GM21367 (cell line): ENCODE results near the gene FEN1.

ENCODE experiments used
- ATAC-seq: cut with Tn5 transposase; IDR thresholded peaks from one replicate; pipeline ENCODE4 v1.9.1; 2021; ENCODE audit not compliant: unreplicated experiment

FEN1 gene

GRCh38 chr11:61838921-61839320 is 46.2 kb downstream of the FEN1 start:
- no peak for ATAC-seq

DNA sequence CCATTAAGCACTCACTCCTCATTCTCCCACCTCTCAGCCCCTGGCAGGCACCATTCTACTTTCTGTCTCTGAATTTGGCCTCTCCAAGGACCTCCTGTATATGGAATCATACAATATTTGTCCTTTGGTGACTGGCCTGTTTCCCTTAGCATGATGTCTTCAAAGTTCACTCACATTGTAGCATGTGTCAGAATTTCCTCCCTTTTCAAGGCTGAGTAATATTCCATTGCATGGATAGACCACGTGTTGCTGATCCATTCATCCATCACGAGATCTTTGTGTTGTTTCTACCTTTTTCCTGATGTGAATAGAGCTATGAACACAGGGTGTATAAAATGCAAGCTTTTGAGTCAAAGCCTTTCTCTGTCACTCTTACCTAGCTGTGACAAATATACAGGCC is 47.0 kb downstream of the FEN1 start:
- ATAC-seq, result no peak

DNA sequence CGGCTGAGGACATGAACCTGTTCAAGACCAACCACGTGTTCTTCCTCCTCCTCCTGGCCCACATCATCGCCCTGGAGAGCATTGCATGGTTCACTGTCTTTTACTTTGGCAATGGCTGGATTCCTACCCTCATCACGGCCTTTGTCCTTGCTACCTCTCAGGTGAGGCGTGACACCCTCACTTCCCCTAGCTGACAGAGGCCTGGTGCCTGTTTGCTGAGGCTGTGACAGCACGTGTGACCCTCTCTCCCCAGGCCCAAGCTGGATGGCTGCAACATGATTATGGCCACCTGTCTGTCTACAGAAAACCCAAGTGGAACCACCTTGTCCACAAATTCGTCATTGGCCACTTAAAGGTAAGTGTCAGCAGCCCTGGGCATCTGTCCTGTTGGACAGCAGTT is 47.7 kb downstream of the FEN1 start:
- ATAC-seq, result no peak

- no peak for ATAC-seq
Measured at GRCh38 chr11:61841636-61842527, 49.2 kb downstream of the FEN1 start.

GRCh38 chr11:61842528-61842820 is 49.8 kb downstream of the FEN1 start:
- no peak for ATAC-seq

DNA sequence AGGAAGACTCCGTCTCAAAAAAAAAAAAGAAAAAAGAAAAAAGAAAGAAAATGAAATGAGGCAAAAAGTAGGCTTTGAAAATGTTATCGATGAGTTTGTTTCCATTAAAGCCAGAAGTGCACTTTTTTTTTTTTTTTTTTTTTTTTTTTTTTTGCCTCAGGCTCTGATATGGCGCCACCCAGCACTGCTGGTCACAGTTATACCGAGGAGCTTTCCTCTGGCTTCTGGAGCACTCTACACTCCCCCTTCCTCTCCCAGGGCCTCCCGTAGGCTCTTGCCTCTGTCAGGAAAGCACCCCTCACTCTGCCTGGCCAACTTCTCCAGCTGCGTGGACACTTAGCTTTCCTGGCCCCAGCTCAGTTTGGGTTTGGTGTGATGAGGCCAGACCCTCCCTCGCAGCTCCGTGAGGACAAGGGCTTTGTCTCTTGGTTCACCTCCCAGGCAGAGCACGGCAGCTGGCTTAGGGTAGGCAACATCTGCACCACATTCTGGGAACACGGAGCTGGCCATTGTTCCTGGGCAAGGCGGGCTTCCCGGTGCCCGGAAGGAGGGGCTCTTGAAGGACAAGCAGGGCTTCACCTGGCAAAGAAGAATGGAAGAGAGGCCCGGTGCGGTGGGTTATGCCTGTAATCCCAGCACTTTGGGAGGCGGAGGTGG is 52.3 kb downstream of the FEN1 start:
- no peak for ATAC-seq

DNA sequence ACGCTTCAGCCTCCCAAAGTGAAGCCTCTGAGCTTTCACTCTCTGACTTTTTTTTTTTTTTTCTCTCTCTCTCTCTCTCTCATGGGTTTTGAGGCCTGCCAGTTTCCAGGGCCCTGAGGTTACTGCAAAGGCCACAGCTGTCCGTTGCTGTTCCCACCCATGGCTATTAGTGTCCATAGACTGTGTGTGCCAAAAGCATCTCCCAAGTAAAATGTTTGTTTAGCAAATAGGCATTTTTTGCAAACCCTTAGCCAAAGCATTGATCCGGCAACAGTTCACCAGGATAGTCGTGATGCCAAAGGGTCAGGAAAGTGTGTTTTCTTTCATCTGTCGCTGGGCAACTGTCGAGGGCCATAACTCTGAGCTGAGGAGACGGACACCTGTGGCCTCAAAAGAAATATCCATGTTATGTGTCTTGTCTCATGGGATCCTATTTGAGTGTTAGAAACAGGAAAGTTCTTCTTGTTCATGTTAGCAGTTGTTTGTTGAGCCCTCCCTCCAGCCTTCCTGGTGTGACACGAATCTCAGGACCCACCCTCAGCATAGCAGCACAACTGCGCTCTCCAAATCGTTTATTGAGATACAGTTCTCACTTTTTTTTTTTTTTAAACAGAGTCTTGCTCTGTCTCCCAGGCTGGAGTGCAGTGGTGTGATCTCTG is 53.8 kb downstream of the FEN1 start:
- no peak for ATAC-seq
